ENCODE measurements around the gene VPS33A. TPM values are rescaled to one million over a fixed set of nuclear protein-coding genes. Genes with fewer than 3 reads are reported as not detected.

The VPS33A gene
- total and polyA plus RNA-seq, 2 of the 13 experiments (the other 11 are each of a cell fraction or from before 2014, with no cell fraction given): 11.0 to 43.6 TPM

- TF ChIP-seq, protein P1, sequence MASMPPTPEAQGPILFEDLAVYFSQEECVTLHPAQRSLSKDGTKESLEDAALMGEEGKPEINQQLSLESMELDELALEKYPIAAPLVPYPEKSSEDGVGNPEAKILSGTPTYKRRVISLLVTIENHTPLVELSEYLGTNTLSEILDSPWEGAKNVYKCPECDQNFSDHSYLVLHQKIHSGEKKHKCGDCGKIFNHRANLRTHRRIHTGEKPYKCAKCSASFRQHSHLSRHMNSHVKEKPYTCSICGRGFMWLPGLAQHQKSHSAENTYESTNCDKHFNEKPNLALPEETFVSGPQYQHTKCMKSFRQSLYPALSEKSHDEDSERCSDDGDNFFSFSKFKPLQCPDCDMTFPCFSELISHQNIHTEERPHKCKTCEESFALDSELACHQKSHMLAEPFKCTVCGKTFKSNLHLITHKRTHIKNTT (CRISPR knock-in tag; IDR thresholded peaks at IDR 0.05): no peak
- TF ChIP-seq CENPX (CRISPR knock-in tag; IDR thresholded peaks at IDR 0.05): no peak
- peak; percentile 17; the same call in 1 of the 2 replicates for TF ChIP-seq RCOR2 (CRISPR knock-in tag; IDR thresholded peaks at IDR 0.05)
- TF ChIP-seq, protein P2, sequence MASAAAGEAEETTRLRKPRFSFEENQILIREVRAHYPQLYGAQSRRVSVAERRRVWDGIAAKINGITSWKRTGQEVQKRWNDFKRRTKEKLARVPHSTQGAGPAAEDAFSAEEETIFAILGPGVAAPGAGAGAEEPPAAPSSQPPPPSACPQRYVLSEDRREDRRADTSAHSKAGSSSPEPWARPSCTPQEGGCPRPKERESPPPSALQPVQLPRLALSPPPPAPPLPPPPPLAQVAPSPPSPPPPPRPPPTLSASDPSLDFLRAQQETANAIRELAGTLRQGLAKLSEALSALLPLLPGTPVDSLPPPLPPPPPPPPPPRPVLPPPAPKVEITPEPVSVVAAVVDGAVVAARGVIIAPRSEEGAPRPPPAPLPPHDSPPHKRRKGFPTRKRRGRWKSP (CRISPR knock-in tag; IDR thresholded peaks at IDR 0.05): peak; percentile 64; the same call in 1 of the 2 replicates
- TF ChIP-seq, protein P3, sequence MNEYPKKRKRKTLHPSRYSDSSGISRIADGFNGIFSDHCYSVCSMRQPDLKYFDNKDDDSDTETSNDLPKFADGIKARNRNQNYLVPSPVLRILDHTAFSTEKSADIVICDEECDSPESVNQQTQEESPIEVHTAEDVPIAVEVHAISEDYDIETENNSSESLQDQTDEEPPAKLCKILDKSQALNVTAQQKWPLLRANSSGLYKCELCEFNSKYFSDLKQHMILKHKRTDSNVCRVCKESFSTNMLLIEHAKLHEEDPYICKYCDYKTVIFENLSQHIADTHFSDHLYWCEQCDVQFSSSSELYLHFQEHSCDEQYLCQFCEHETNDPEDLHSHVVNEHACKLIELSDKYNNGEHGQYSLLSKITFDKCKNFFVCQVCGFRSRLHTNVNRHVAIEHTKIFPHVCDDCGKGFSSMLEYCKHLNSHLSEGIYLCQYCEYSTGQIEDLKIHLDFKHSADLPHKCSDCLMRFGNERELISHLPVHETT (CRISPR knock-in tag; conservative IDR thresholded peaks at IDR 0.05): peak; percentile 99
- no peak for TF ChIP-seq ZNF512B (CRISPR knock-in tag; IDR thresholded peaks at IDR 0.05; ENCODE audit: borderline replicate concordance)
- TF ChIP-seq GMEB2 (CRISPR knock-in tag; IDR thresholded peaks at IDR 0.05; ENCODE audit: low read depth): peak; percentile 90
- no peak for TF ChIP-seq ZNF678 (CRISPR knock-in tag; IDR thresholded peaks at IDR 0.05)
- TF ChIP-seq HMG20B (CRISPR knock-in tag; conservative IDR thresholded peaks at IDR 0.05): 0 out of 2 replicates have a peak, but pooled peaks have one; percentile 19
- no peak for TF ChIP-seq BCLAF1 (IDR thresholded peaks at IDR 0.05)
- TF ChIP-seq RAD51 (IDR thresholded peaks at IDR 0.05; ENCODE audit: borderline replicate concordance): peak; percentile 100
- TF ChIP-seq ZFP91 (CRISPR knock-in tag; IDR thresholded peaks at IDR 0.05; ENCODE audit: borderline replicate concordance): peak; percentile 92; the same call in 1 of the 2 replicates
Observed at GRCh38 chr12:122266230-122266901, at the start of gene VPS33A (continued).

Measured in HepG2 (cell line).